BLaER1 treated with 17β-estradiol and CSF1 and Interleukin-3, amounts not matched to agents 10 nM and 100 nM (cell line): ENCODE results near the gene NELFE.
"Not testable (repeated sequence)": the region's sequence is repeated elsewhere in the genome, so short reads cannot be mapped to it uniquely, and the experiment has no call there.

Experiments used
- H3K27ac ChIP-seq, 11 experiments: shearing (Covaris generic); formaldehyde crosslinking; 2 replicates each; pipeline ENCODE4 v1.8.1; 2022
- H3K27me3 ChIP-seq, 11 experiments: shearing (Covaris generic); formaldehyde crosslinking; 2 replicates each; pipeline ENCODE4 v1.8.1; 2022
- H3K36me3 ChIP-seq, 11 experiments: shearing (Covaris generic); formaldehyde crosslinking; 2 replicates each; pipeline ENCODE4 v1.8.1; 2022
- H3K4me1 ChIP-seq, 10 experiments: shearing (Covaris generic); formaldehyde crosslinking; 2 replicates each; pipeline ENCODE4 v1.8.1; 2022
- H3K4me2 ChIP-seq, 11 experiments: shearing (Covaris generic); formaldehyde crosslinking; 2 replicates each; pipeline ENCODE4 v1.8.1; 2022
- H3K4me3 ChIP-seq, 10 experiments: shearing (Covaris generic); formaldehyde crosslinking; 2 replicates each; pipeline ENCODE4 v1.8.1; 2022
- H3K9ac ChIP-seq, 11 experiments: shearing (Covaris generic); formaldehyde crosslinking; 2 replicates each; pipeline ENCODE4 v1.8.1; 2022
- H3K9me3 ChIP-seq, 11 experiments: shearing (Covaris generic); formaldehyde crosslinking; replicated peaks in 1 of 11; 2 replicates each; pipeline ENCODE4 v1.8.1; 2022
- H4K20me1 ChIP-seq, 11 experiments: shearing (Covaris generic); formaldehyde crosslinking; 2 replicates each; pipeline ENCODE4 v1.8.1; 2022
- Cebpa-rat ChIP-seq, 11 experiments: shearing (Covaris generic); IDR thresholded peaks; 2 replicates each; pipeline ENCODE4 v1.8.1; 2022

The NELFE gene

GRCh38 chr6:31958741-31959739 is at the start of gene NELFE, which contains the start of gene SKIC2:
NELFE (minus strand) TSS chr6:31958971; CDS start chr6:31958446, 525 bp downstream.
SKIC2 (plus strand) TSS chr6:31959175; CDS start chr6:31959193, 18 bp downstream.
- Histone ChIP-seq H3K4me2 (peak within 1 kb of the TSS; percentile 89 to 99 (median 96)), H3K9ac (peak within 1 kb of the TSS; percentile 83 to 95 (median 91)), H3K4me3 (peak within 1 kb of the TSS; percentile 82 to 99 (median 92)), H3K36me3 (peaks cover 66 to 78% (median 75%) of the 10 kb centered on the region in 11 experiments), H3K27ac (peak within 1 kb of the TSS; percentile 73 to 85 (median 80)), H3K27me3 (no peaks in the 10 kb centered on the region), H4K20me1 (no peaks in the 10 kb centered on the region), H3K9me3 (no peaks in the 10 kb centered on the region), H3K4me1 (peaks cover 26 to 47% (median 29%) of the 10 kb centered on the region in 10 experiments)
- TF ChIP-seq Cebpa-rat (IDR thresholded peaks at IDR 0.05), result no peak

- H3K9me3 ChIP-seq, H3K27ac ChIP-seq, H3K4me2 ChIP-seq, H3K4me1 ChIP-seq, H3K4me3 ChIP-seq, H3K9ac ChIP-seq, H3K36me3 ChIP-seq, H3K27me3 ChIP-seq, H4K20me1 ChIP-seq: not testable (repeated sequence)
These were observed 49.3 kb upstream of the NELFE start for GRCh38 chr6:32008037-32008436.

- not testable (repeated sequence) for H3K9me3 ChIP-seq, H3K27me3 ChIP-seq, H3K4me3 ChIP-seq, H4K20me1 ChIP-seq, H3K9ac ChIP-seq, H3K27ac ChIP-seq, H3K4me1 ChIP-seq, H3K36me3 ChIP-seq, H3K4me2 ChIP-seq
These were observed 48.3 kb upstream of the NELFE start for GRCh38 chr6:32007086-32007485.

GRCh38 chr6:32005991-32006529 is 47.3 kb upstream of the NELFE start:
- not testable (repeated sequence) for H3K9ac ChIP-seq, H3K4me1 ChIP-seq, H3K9me3 ChIP-seq, H3K27me3 ChIP-seq, H3K36me3 ChIP-seq, H3K4me2 ChIP-seq, H4K20me1 ChIP-seq, H3K4me3 ChIP-seq, H3K27ac ChIP-seq

GRCh38 chr6:32005538-32005880 is 46.7 kb upstream of the NELFE start:
- not testable (repeated sequence) for H3K9ac ChIP-seq, H4K20me1 ChIP-seq, H3K27ac ChIP-seq, H3K4me1 ChIP-seq, H3K27me3 ChIP-seq, H3K4me2 ChIP-seq, H3K36me3 ChIP-seq, H3K4me3 ChIP-seq, H3K9me3 ChIP-seq

GRCh38 chr6:32004864-32005537 is 46.2 kb upstream of the NELFE start:
- not testable (repeated sequence) for H3K4me3 ChIP-seq, H3K27me3 ChIP-seq, H3K4me1 ChIP-seq, H3K27ac ChIP-seq, H3K4me2 ChIP-seq, H3K9me3 ChIP-seq, H3K36me3 ChIP-seq, H4K20me1 ChIP-seq, H3K9ac ChIP-seq

- not testable (repeated sequence) for H3K4me2 ChIP-seq, H3K9me3 ChIP-seq, H3K36me3 ChIP-seq, H4K20me1 ChIP-seq, H3K9ac ChIP-seq, H3K4me1 ChIP-seq, H3K27me3 ChIP-seq, H3K4me3 ChIP-seq, H3K27ac ChIP-seq
These were observed 45.6 kb upstream of the NELFE start for GRCh38 chr6:32004393-32004792.

- H3K27me3 ChIP-seq, H4K20me1 ChIP-seq, H3K9me3 ChIP-seq, H3K27ac ChIP-seq, H3K4me3 ChIP-seq, H3K36me3 ChIP-seq, H3K9ac ChIP-seq, H3K4me2 ChIP-seq, H3K4me1 ChIP-seq: not testable (repeated sequence)
These were observed 44.5 kb upstream of the NELFE start for GRCh38 chr6:32003301-32003700.

GRCh38 chr6:32002546-32003268 is 43.9 kb upstream of the NELFE start:
- not testable (repeated sequence) for H3K36me3 ChIP-seq, H3K4me1 ChIP-seq, H3K9ac ChIP-seq, H3K4me2 ChIP-seq, H3K9me3 ChIP-seq, H3K27me3 ChIP-seq, H3K4me3 ChIP-seq, H3K27ac ChIP-seq, H4K20me1 ChIP-seq

GRCh38 chr6:31996385-31996784 is 37.6 kb upstream of the NELFE start:
- not testable (repeated sequence) for H3K4me1 ChIP-seq

GRCh38 chr6:31994421-31994820 is 35.6 kb upstream of the NELFE start:
- H3K36me3 ChIP-seq, H3K27ac ChIP-seq, H3K9ac ChIP-seq, H4K20me1 ChIP-seq, H3K9me3 ChIP-seq, H3K4me2 ChIP-seq, H3K27me3 ChIP-seq, H3K4me3 ChIP-seq, H3K4me1 ChIP-seq: not testable (repeated sequence)

More at GRCh38 chr6:31996385-31996784, 37.6 kb upstream of the NELFE start:
- H3K9me3 ChIP-seq, H4K20me1 ChIP-seq, H3K9ac ChIP-seq, H3K27ac ChIP-seq, H3K4me3 ChIP-seq, H3K4me2 ChIP-seq, H3K36me3 ChIP-seq, H3K27me3 ChIP-seq: not testable (repeated sequence)

- H3K27me3 ChIP-seq, H3K9me3 ChIP-seq, H4K20me1 ChIP-seq, H3K36me3 ChIP-seq, H3K27ac ChIP-seq, H3K9ac ChIP-seq, H3K4me3 ChIP-seq, H3K4me2 ChIP-seq, H3K4me1 ChIP-seq: not testable (repeated sequence)
These were observed 30.6 kb upstream of the NELFE start for GRCh38 chr6:31989363-31989762.

- H3K27me3 ChIP-seq, H4K20me1 ChIP-seq, H3K9me3 ChIP-seq, H3K4me2 ChIP-seq, H3K4me3 ChIP-seq, H3K9ac ChIP-seq, H3K4me1 ChIP-seq, H3K27ac ChIP-seq: not testable (repeated sequence)
- H3K36me3 ChIP-seq, result peaks cover 0 to 21% (median 13%) of the 10 kb centered on the region in 11 experiments; a peak in 16 of 22 replicates
These were observed 23.0 kb upstream of the NELFE start, which contains the start of gene C4A for GRCh38 chr6:31981744-31982143. C4A (plus strand) TSS chr6:31982057; CDS start chr6:31982108, 51 bp downstream.
